B cell (primary cell): ENCODE data around the gene ALKAL2. TPM values are rescaled to one million over a fixed set of nuclear protein-coding genes. Genes with fewer than 3 reads are reported as not detected.

Source experiments
- ATAC-seq: fragments of 200-7000 bp; cut with Tn5 transposase; one replicate; pipeline ENCODE4 v1.10.0; 2021; ENCODE audit warnings: low read depth, mild to moderate bottlenecking, moderate number of reproducible peaks, moderate library complexity
- CTCF ChIA-PET: fragments of 350-600 bp; sonication (Branson Sonifier 250); formaldehyde crosslinking; loops from one replicate; lab custom pipeline; 2021; ENCODE audit warnings: antibody characterized with exemption, inconsistent platforms; lab: Charles Lee
- POLR2A ChIA-PET: fragments of 350-600 bp; sonication (Branson Sonifier 250); formaldehyde crosslinking; loops from one replicate; lab custom pipeline; 2021; ENCODE audit warnings: antibody characterized with exemption; lab: Charles Lee
- DNase-seq: peaks from one replicate; pipeline ENCODE4 v3.0.0; 2013
- H2AFZ ChIP-seq: 2 replicates; pipeline ENCODE4 v1.6.1; 2012; ENCODE audit warnings: mild to moderate bottlenecking, low read depth, low read length; ENCODE audit not compliant: insufficient read depth, poor library complexity, severe bottlenecking
- H3K27ac ChIP-seq, 2 donors: 1 replicate in 1 of 2; 2 replicates in 1 of 2; pipeline ENCODE4 v1.5.1; 2012 to 2013; ENCODE audit warnings: low read length in 2 of 2, mild to moderate bottlenecking in 2 of 2, moderate library complexity in 1 of 2
- H3K27me3 ChIP-seq, 4 experiments: fragments of 200-600 bp in 1 of 4; sonication (generic) in 1 of 4; replicated peaks in 1 of 4; 1 replicate in 2 of 4; 2 replicates in 2 of 4; pipeline versions ENCODE4 v1.6.1 to v1.7.0; 2013 to 2016; ENCODE audit warnings: low read length in 3 of 4, mild to moderate bottlenecking in 2 of 4, mixed read lengths in 1 of 4, moderate library complexity in 1 of 4; ENCODE audit not compliant: insufficient read depth in 4 of 4, control insufficient read depth in 3 of 4; ENCODE audit errors: control extremely low read depth in 1 of 4
- H3K36me3 ChIP-seq, 2 experiments: replicated peaks in 1 of 2; 1 replicate in 1 of 2; 2 replicates in 1 of 2; pipeline versions ENCODE4 v1.6.1 to v1.7.1; 2013; ENCODE audit warnings: low read length in 1 of 2; ENCODE audit not compliant: insufficient read depth in 2 of 2, control insufficient read depth in 1 of 2; ENCODE audit errors: control extremely low read depth in 1 of 2, extremely low read depth in 1 of 2
- H3K4me1 ChIP-seq, 2 donors: fragments of 200-600 bp in 1 of 2; sonication (generic) in 1 of 2; 1 replicate in 1 of 2; 2 replicates in 1 of 2; pipeline versions ENCODE4 v1.5.1 to v1.6.1; 2013 to 2017; ENCODE audit warnings: low read length in 2 of 2; ENCODE audit not compliant: control insufficient read depth in 2 of 2, insufficient read depth in 2 of 2
- H3K4me2 ChIP-seq: replicated peaks from 2 replicates; pipeline ENCODE3; 2012; ENCODE audit warnings: mild to moderate bottlenecking, low read depth, low read length; ENCODE audit not compliant: poor library complexity, severe bottlenecking
- H3K4me3 ChIP-seq, 5 experiments: fragments of 200-600 bp in 1 of 5; sonication (generic) in 1 of 5; 1 replicate in 3 of 5; 2 replicates in 2 of 5; pipeline versions ENCODE4 v1.5.1 to v1.7.0; 2011 to 2016; ENCODE audit warnings: low read length in 4 of 5, mild to moderate bottlenecking in 4 of 5, low read depth in 2 of 5, control low read depth in 1 of 5, moderate library complexity in 1 of 5; ENCODE audit not compliant: insufficient read depth in 1 of 5; ENCODE audit errors: control extremely low read depth in 1 of 5, extremely low read depth in 1 of 5
- H3K79me2 ChIP-seq: fragments of 200-600 bp; sonication (generic); one replicate; pipeline ENCODE4 v1.6.0; 2016; ENCODE audit warnings: low read length; ENCODE audit not compliant: control insufficient read depth, insufficient read depth
- H3K9ac ChIP-seq: fragments of 200-600 bp; sonication (generic); 2 replicates; pipeline ENCODE4 v1.6.1; 2017; ENCODE audit warnings: mild to moderate bottlenecking, low read length, moderate library complexity
- H3K9me3 ChIP-seq, 3 donors: one replicate each; pipeline versions ENCODE4 v1.6.1 to v1.7.1; 2013; ENCODE audit warnings: low read length in 2 of 3; ENCODE audit not compliant: control insufficient read depth in 2 of 3, insufficient read depth in 1 of 3; ENCODE audit errors: control extremely low read depth in 1 of 3
- H4K20me1 ChIP-seq: 2 replicates; pipeline ENCODE4 v1.6.0; 2012; ENCODE audit warnings: mild to moderate bottlenecking, low read length; ENCODE audit not compliant: insufficient read depth, control insufficient read depth, poor library complexity, severe bottlenecking
- H3K27ac Mint-ChIP-seq: one replicate; pipeline ENCODE4 v1.8.0; 2021; ENCODE audit warnings: mixed read lengths
- H3K27me3 Mint-ChIP-seq: one replicate; pipeline ENCODE4 v1.8.0; 2021; ENCODE audit warnings: mixed read lengths
- H3K4me1 Mint-ChIP-seq: one replicate; pipeline ENCODE4 v1.8.0; 2021; ENCODE audit warnings: mixed read lengths
- H3K4me3 Mint-ChIP-seq: one replicate; pipeline ENCODE4 v1.8.0; 2021; ENCODE audit warnings: mixed read lengths
- H3K9me3 Mint-ChIP-seq: one replicate; pipeline ENCODE4 v1.8.0; 2022; ENCODE audit warnings: mixed read lengths; ENCODE audit not compliant: insufficient read depth
- EZH2 ChIP-seq: IDR thresholded peaks from 2 replicates; pipeline ENCODE4 v1.6.1; 2012; ENCODE audit warnings: borderline replicate concordance, low read depth, mild to moderate bottlenecking, moderate library complexity, low read length; ENCODE audit not compliant: insufficient read depth, poor library complexity, severe bottlenecking
- WGBS: methylation state at CpG from one replicate; pipeline ENCODE4 v1.1.5; 2013; ENCODE audit warnings: missing lambda C conversion rate; ENCODE audit not compliant: insufficient coverage; 5-methylcytosine and 5-hydroxymethylcytosine counted together
- intact Hi-C: fragments of 100-400 bp; cut with micrococcal nuclease; formaldehyde crosslinking; loops from one replicate; pipeline ENCODE4 v1.10.0; 2022
- polyA plus RNA-seq: library from polyadenylated mRNA; depleted of rRNA; stranded (reverse); fragments of >200 nt; gene quantifications from 2 replicates; pipeline ENCODE4 v1.2.3, GENCODE V29; 2012
- total RNA-seq, 2 donors: library from RNA; stranded (reverse); fragments of 120-200 nt in 1 of 2; gene quantifications; 1 replicate in 1 of 2; 2 replicates in 1 of 2; pipeline versions ENCODE4 v1.2.3 to v1.2.4, GENCODE V29; 2013 to 2022
- TF ChIP-seq, protein P1 (sequence below): fragments of 200-600 bp; IDR thresholded peaks from one replicate; pipeline ENCODE4 v1.8.0; 2022; ENCODE audit warnings: antibody characterized with exemption, mild to moderate bottlenecking

ALKAL2 gene
- total and polyA plus RNA-seq, 2 donors (not counting 1 experiment from before 2014, with no cell fraction given), result 0.79 to 5.3 TPM

GRCh38 chr2:281381-281780 is 6.5 kb downstream of the ALKAL2 start:
- POLR2A ChIA-PET, result no interaction called here
- Histone ChIP-seq H3K4me1 (no peaks in the 10 kb centered on the region), H3K36me3 (peaks cover 4 to 38% of the 10 kb centered on the region in 2 experiments), H3K27me3 (peaks cover 0 to 4% (median under 1%) of the 10 kb centered on the region in 4 experiments), H3K9me3 (no peaks in the 10 kb centered on the region), H3K4me2 (no peak overlapping the region), H4K20me1 (peaks cover 14% of the 10 kb centered on the region), H3K79me2 (peaks cover 1% of the 10 kb centered on the region), H3K27ac (no peak overlapping the region), H2AFZ (no peak overlapping the region), H3K4me3 (no peak overlapping the region), H3K9ac (no peak overlapping the region)
- ATAC-seq (no peak), DNase-seq (no peak)
- no peaks in the 10 kb centered on the region for H3K9me3 Mint-ChIP-seq
- WGBS, result 95% methylated on average over 9 of the region's 9 CpGs
- peaks cover 1% of the 10 kb centered on the region for H3K4me1 Mint-ChIP-seq
- H3K27ac Mint-ChIP-seq, result no peak overlapping the region
- CTCF ChIA-PET, result no interaction called here
- peaks cover 10% of the 10 kb centered on the region for H3K27me3 Mint-ChIP-seq
- no peak overlapping the region for H3K4me3 Mint-ChIP-seq
- intact Hi-C loops, result no loop called here
- TF ChIP-seq EZH2, result no peak
- TF ChIP-seq, protein P1, sequence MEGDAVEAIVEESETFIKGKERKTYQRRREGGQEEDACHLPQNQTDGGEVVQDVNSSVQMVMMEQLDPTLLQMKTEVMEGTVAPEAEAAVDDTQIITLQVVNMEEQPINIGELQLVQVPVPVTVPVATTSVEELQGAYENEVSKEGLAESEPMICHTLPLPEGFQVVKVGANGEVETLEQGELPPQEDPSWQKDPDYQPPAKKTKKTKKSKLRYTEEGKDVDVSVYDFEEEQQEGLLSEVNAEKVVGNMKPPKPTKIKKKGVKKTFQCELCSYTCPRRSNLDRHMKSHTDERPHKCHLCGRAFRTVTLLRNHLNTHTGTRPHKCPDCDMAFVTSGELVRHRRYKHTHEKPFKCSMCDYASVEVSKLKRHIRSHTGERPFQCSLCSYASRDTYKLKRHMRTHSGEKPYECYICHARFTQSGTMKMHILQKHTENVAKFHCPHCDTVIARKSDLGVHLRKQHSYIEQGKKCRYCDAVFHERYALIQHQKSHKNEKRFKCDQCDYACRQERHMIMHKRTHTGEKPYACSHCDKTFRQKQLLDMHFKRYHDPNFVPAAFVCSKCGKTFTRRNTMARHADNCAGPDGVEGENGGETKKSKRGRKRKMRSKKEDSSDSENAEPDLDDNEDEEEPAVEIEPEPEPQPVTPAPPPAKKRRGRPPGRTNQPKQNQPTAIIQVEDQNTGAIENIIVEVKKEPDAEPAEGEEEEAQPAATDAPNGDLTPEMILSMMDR, result no peak

DNA sequence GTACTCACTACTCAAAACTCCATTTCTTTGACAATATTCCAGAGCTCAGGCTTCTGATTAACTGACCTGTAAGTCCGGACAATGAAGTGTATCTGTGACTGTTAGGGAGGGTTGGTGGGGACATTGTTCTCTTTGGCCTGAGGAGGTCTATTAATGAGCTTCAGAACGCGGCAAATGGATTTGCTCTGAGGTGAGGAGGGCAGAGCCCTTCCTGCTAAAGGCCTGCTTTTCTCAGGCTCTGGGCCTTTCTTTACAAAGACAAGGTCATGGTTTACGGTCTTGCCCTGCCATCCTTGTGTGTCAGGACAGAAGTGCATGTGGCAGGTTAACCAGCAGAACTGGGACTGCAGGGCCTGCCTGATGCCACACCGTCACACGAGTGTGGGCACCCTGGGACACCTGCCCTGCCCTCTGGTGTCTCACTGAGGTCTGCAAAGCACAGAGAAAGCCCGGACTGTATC is 7.2 kb downstream of the ALKAL2 start:
- Histone ChIP-seq H3K9ac (no peak overlapping the region), H3K4me3 (no peak overlapping the region), H3K4me2 (no peak overlapping the region), H2AFZ (no peak overlapping the region), H3K36me3 (peaks cover 4 to 45% of the 10 kb centered on the region in 2 experiments), H3K79me2 (peaks cover 8% of the 10 kb centered on the region), H4K20me1 (peaks cover 21% of the 10 kb centered on the region), H3K27ac (no peak overlapping the region), H3K4me1 (peaks cover 4% of the 10 kb centered on the region in 2 donors), H3K27me3 (no peaks in the 10 kb centered on the region), H3K9me3 (no peaks in the 10 kb centered on the region)
- Mint-ChIP-seq H3K4me3 (no peak overlapping the region), H3K9me3 (no peaks in the 10 kb centered on the region), H3K4me1 (peaks cover 5% of the 10 kb centered on the region), H3K27ac (no peak overlapping the region), H3K27me3 (peaks cover 3% of the 10 kb centered on the region)
- no peak for DNase-seq
- ChIA-PET POLR2A (no interaction called here), CTCF (interaction anchor here (1.0 kb wide), 1 partner anchor 34 kb away, joined by 6 read pairs; no protein-coding TSS in a partner anchor)
- intact Hi-C loops, result no loop called here
- TF ChIP-seq EZH2, result no peak
- TF ChIP-seq, protein P1, result no peak
- no peak for ATAC-seq
- WGBS, result 79% methylated on average over 7 of the region's 7 CpGs
